H1 (cell line): ENCODE results near the gene UBE2D3. TPM values are rescaled to one million over a fixed set of nuclear protein-coding genes. Genes with fewer than 3 reads are reported as not detected.

Experiments
- CTCF ChIA-PET: fragments of 300-600 bp; sonication (Branson Sonifier 250); formaldehyde crosslinking; loops from one replicate; lab custom pipeline; 2021; ENCODE audit not compliant: partially characterized antibody; lab: Charles Lee
- POLR2A ChIA-PET: fragments of 300-600 bp; sonication (Branson Sonifier 250); formaldehyde crosslinking; loops from one replicate; lab custom pipeline; 2021; ENCODE audit warnings: inconsistent platforms; ENCODE audit not compliant: partially characterized antibody; lab: Charles Lee
- DNase-seq, 2 experiments: peaks; one replicate each; pipeline versions ENCODE4 v3.0.0 to v3.0.0-alpha.2; 2010 to 2022; ENCODE audit warnings: low spot score in 2 of 2, low read depth in 1 of 2, mixed read lengths in 1 of 2
- FAIRE-seq: peaks from 2 replicates; lab custom pipeline; 2011; peaks lifted over from hg19 to GRCh38; lab: Jason Lieb, UNC
- H2AFZ ChIP-seq: 2 replicates; pipeline ENCODE4 v1.8.1; 2012; ENCODE audit warnings: low read length, inconsistent platforms
- H2AK5ac ChIP-seq: 2 replicates; pipeline ENCODE4 v1.6.1; 2013; ENCODE audit warnings: low read depth, low read length
- H2BK120ac ChIP-seq: replicated peaks from 2 replicates; pipeline ENCODE3; 2013; ENCODE audit warnings: low read depth, low read length, inconsistent platforms
- H2BK12ac ChIP-seq: 2 replicates; pipeline ENCODE4 v1.6.1; 2013; ENCODE audit warnings: low read depth, low read length
- H2BK15ac ChIP-seq: 2 replicates; pipeline ENCODE4 v1.6.1; 2013; ENCODE audit warnings: low read length
- H2BK20ac ChIP-seq: 2 replicates; pipeline ENCODE4 v1.6.1; 2013; ENCODE audit warnings: low read length
- H2BK5ac ChIP-seq: 2 replicates; pipeline ENCODE4 v1.6.1; 2013; ENCODE audit warnings: low read depth, low read length
- H3K14ac ChIP-seq: 2 replicates; pipeline ENCODE4 v1.6.1; 2013; ENCODE audit warnings: inconsistent platforms; ENCODE audit not compliant: insufficient read length
- H3K18ac ChIP-seq: 2 replicates; pipeline ENCODE4 v1.6.1; 2013; ENCODE audit warnings: low read length; ENCODE audit errors: extremely low read depth
- H3K23ac ChIP-seq: 2 replicates; pipeline ENCODE4 v1.6.1; 2013; ENCODE audit warnings: inconsistent platforms; ENCODE audit not compliant: insufficient read length
- H3K23me2 ChIP-seq: 2 replicates; pipeline ENCODE4 v1.6.1; 2013; ENCODE audit warnings: low read depth, low read length
- H3K27ac ChIP-seq: 2 replicates; pipeline ENCODE4 v1.6.1; 2011; ENCODE audit warnings: low read depth, low read length, inconsistent platforms
- H3K27me3 ChIP-seq, 4 experiments: replicated peaks in 1 of 4; 1 replicate in 1 of 4; 2 replicates in 3 of 4; pipeline versions ENCODE4 v1.6.1 to v1.8.1; 2011 to 2013; ENCODE audit warnings: low read length in 3 of 4, mild to moderate bottlenecking in 3 of 4, inconsistent platforms in 2 of 4, mixed read lengths in 2 of 4, moderate library complexity in 1 of 4; ENCODE audit not compliant: control insufficient read depth in 3 of 4, insufficient read depth in 3 of 4; ENCODE audit errors: extremely low read depth in 1 of 4
- H3K36me3 ChIP-seq, 4 experiments: 2 replicates each; pipeline versions ENCODE4 v1.6.1 to v1.8.1; 2011 to 2013; ENCODE audit warnings: mild to moderate bottlenecking in 4 of 4, low read length in 3 of 4, moderate library complexity in 2 of 4, control low read depth in 1 of 4, inconsistent platforms in 1 of 4; ENCODE audit not compliant: insufficient read depth in 4 of 4, control insufficient read depth in 2 of 4
- H3K4ac ChIP-seq: replicated peaks from 2 replicates; pipeline ENCODE3; 2013; ENCODE audit warnings: low read length, low read depth, mixed read lengths, inconsistent platforms; ENCODE audit not compliant: insufficient read length
- H3K4me1 ChIP-seq, 4 experiments: replicated peaks in 1 of 4; 1 replicate in 1 of 4; 2 replicates in 3 of 4; pipeline versions ENCODE4 v1.6.1 to v1.8.1; 2011 to 2013; ENCODE audit warnings: low read length in 3 of 4, inconsistent platforms in 2 of 4, mixed read lengths in 1 of 4; ENCODE audit not compliant: insufficient read depth in 4 of 4, control insufficient read depth in 3 of 4
- H3K4me2 ChIP-seq, 2 experiments: 2 replicates each; pipeline versions ENCODE4 v1.6.1 to v1.8.1; 2011 to 2013; ENCODE audit warnings: low read depth in 2 of 2, low read length in 2 of 2, control low read depth in 1 of 2, inconsistent platforms in 1 of 2, mild to moderate bottlenecking in 1 of 2; ENCODE audit not compliant: insufficient read depth in 1 of 2
- H3K4me3 ChIP-seq, 4 experiments: fragments of 200-600, 300-600 bp in 1 of 4; sonication (generic), shearing (Covaris generic), sonication (Bioruptor Twin) in 1 of 4; 2 replicates each; pipeline versions ENCODE4 v1.5.1 to v1.8.1; 2011 to 2016; ENCODE audit warnings: low read length in 4 of 4, low read depth in 3 of 4, control low read depth in 2 of 4, inconsistent platforms in 2 of 4, mild to moderate bottlenecking in 2 of 4, mixed read lengths in 1 of 4, moderate library complexity in 1 of 4; ENCODE audit not compliant: insufficient read depth in 2 of 4; ENCODE audit errors: extremely low read depth in 1 of 4
- H3K56ac ChIP-seq: replicated peaks from 2 replicates; pipeline ENCODE3; 2013; ENCODE audit warnings: low read depth, mild to moderate bottlenecking, mixed read lengths, low read length, inconsistent platforms; ENCODE audit not compliant: insufficient read length
- H3K79me1 ChIP-seq: 2 replicates; pipeline ENCODE4 v1.6.1; 2013; ENCODE audit warnings: low read depth, low read length, control low read depth
- H3K79me2 ChIP-seq, 2 experiments: 2 replicates each; pipeline versions ENCODE4 v1.6.1 to v1.8.1; 2012 to 2013; ENCODE audit warnings: low read length in 2 of 2, mild to moderate bottlenecking in 2 of 2, inconsistent platforms in 1 of 2; ENCODE audit not compliant: insufficient read depth in 2 of 2, control insufficient read depth in 1 of 2
- H3K9ac ChIP-seq, 4 experiments: replicated peaks in 1 of 4; 1 replicate in 1 of 4; 2 replicates in 3 of 4; pipeline versions ENCODE4 v1.6.1 to v1.8.1; 2011 to 2013; ENCODE audit warnings: low read depth in 3 of 4, low read length in 3 of 4, control low read depth in 2 of 4, mild to moderate bottlenecking in 2 of 4, moderate library complexity in 2 of 4, inconsistent platforms in 1 of 4; ENCODE audit errors: extremely low read depth in 1 of 4
- H3K9me3 ChIP-seq, 2 experiments: 2 replicates each; pipeline versions ENCODE4 v1.6.1 to v1.8.1; 2012 to 2013; ENCODE audit warnings: mild to moderate bottlenecking in 2 of 2, moderate library complexity in 2 of 2, control low read depth in 1 of 2, inconsistent platforms in 1 of 2, low read depth in 1 of 2, low read length in 1 of 2, mixed read lengths in 1 of 2; ENCODE audit not compliant: insufficient read depth in 2 of 2
- H4K20me1 ChIP-seq, 2 experiments: replicated peaks in 1 of 2; 2 replicates each; pipeline versions ENCODE3 to v1.8.1; 2011 to 2013; ENCODE audit warnings: inconsistent platforms in 2 of 2, low read length in 2 of 2, mild to moderate bottlenecking in 1 of 2; ENCODE audit not compliant: insufficient read depth in 2 of 2, control insufficient read depth in 1 of 2
- H4K5ac ChIP-seq: 2 replicates; pipeline ENCODE4 v1.6.1; 2013; ENCODE audit warnings: low read length, low read depth, mixed read lengths, inconsistent platforms; ENCODE audit not compliant: insufficient read length
- H4K8ac ChIP-seq: 2 replicates; pipeline ENCODE4 v1.8.0; 2013; ENCODE audit warnings: mild to moderate bottlenecking, moderate library complexity, low read length, inconsistent platforms; ENCODE audit not compliant: insufficient read depth; ENCODE audit errors: extremely low read depth
- H4K91ac ChIP-seq: replicated peaks from 2 replicates; pipeline ENCODE3; 2013; ENCODE audit warnings: low read length, mixed read lengths, inconsistent platforms; ENCODE audit not compliant: insufficient read length
- CBX8 ChIP-seq: fragments of 300-800, 300-1000 bp; sonication (generic); IDR thresholded peaks from 2 replicates; pipeline ENCODE4 v1.7.1; 2016; ENCODE audit warnings: low read depth, low read length, borderline replicate concordance
- CREB1 ChIP-seq: IDR thresholded peaks from 2 replicates; pipeline ENCODE4 v1.6.1; 2012; ENCODE audit warnings: inconsistent platforms
- E2F6 ChIP-seq: IDR thresholded peaks from 2 replicates; pipeline ENCODE4 v1.6.1; 2012; ENCODE audit warnings: inconsistent platforms
- HDAC2 ChIP-seq, 2 experiments: fragments of 300-600 bp in 1 of 2; sonication (generic) in 1 of 2; IDR thresholded peaks; 2 replicates each; pipeline ENCODE4 v1.6.1; 2011 to 2012; ENCODE audit warnings: low read depth in 2 of 2, low read length in 2 of 2, mild to moderate bottlenecking in 2 of 2, moderate library complexity in 2 of 2, borderline replicate concordance in 1 of 2, inconsistent platforms in 1 of 2
- KDM1A ChIP-seq: fragments of 200-600, 300-600 bp; sonication (generic); IDR thresholded peaks from 2 replicates; pipeline ENCODE4 v1.7.1; 2016; ENCODE audit warnings: mild to moderate bottlenecking, low read length, borderline replicate concordance
- KDM4A ChIP-seq: IDR thresholded peaks from one replicate; pipeline ENCODE4 v1.7.1; 2012; ENCODE audit warnings: low read depth, mild to moderate bottlenecking, moderate library complexity, low read length, inconsistent platforms; ENCODE audit not compliant: severe bottlenecking
- PHF8 ChIP-seq: fragments of 200-600 bp; sonication (generic); conservative IDR thresholded peaks from 2 replicates; pipeline ENCODE4 v1.7.1; 2012; ENCODE audit warnings: low read depth, mild to moderate bottlenecking, inconsistent platforms, low read length, moderate library complexity
- POU5F1 ChIP-seq: IDR thresholded peaks from 2 replicates; pipeline ENCODE4 v1.6.1; 2011; ENCODE audit warnings: low read depth, mild to moderate bottlenecking, low read length, moderate library complexity
- RFX5 ChIP-seq: IDR thresholded peaks from 2 replicates; pipeline ENCODE4 v1.6.1; 2011; ENCODE audit warnings: low read depth, low read length, improper control_type of control experiment, borderline replicate concordance
- YY1 ChIP-seq: IDR thresholded peaks from 2 replicates; pipeline ENCODE4 v1.6.1; 2011; ENCODE audit warnings: low read depth, mild to moderate bottlenecking, low read length
- ZNF274 ChIP-seq: IDR thresholded peaks from 2 replicates; pipeline ENCODE4 v1.7.0; 2012; ENCODE audit warnings: low read length, borderline replicate concordance; ENCODE audit errors: extremely low read depth
- WGBS, 2 experiments: shearing (Covaris generic) in 1 of 2; methylation state at CpG; one replicate each; pipeline versions ENCODE4 v1.1.6 to v1.1.7; 2013 to 2015; ENCODE audit warnings: low lambda C conversion rate in 2 of 2, mixed read lengths in 2 of 2, inconsistent platforms in 1 of 2, low coverage in 1 of 2, missing lambda C conversion rate in 1 of 2; ENCODE audit not compliant: insufficient replicate concordance in 2 of 2, insufficient coverage in 1 of 2, insufficient read length in 1 of 2; ENCODE audit errors: extremely low coverage in 1 of 2, missing lambda C conversion rate in 1 of 2; 5-methylcytosine and 5-hydroxymethylcytosine counted together
- polyA plus RNA-seq, 7 experiments: library from polyadenylated mRNA; depleted of rRNA in 3 of 7; stranded (reverse) in 5 of 7; unstranded in 2 of 7; fragments of >200 nt in 5 of 7; fragments of 200-250 nt in 2 of 7; gene quantifications; 1 replicate in 5 of 7; 2 replicates in 1 of 7; 4 replicates in 1 of 7; pipeline versions ENCODE4 v1.2.1 to v1.2.3, GENCODE V29; 2011 to 2013; ENCODE audit warnings: missing spikeins in 2 of 7, mixed read lengths in 2 of 7
- total RNA-seq: library from RNA; stranded (reverse); fragmentation: NEBNext Ultra II Directional; extraction: Animal tissue kit (Norgen Biotek cat#: 25700); gene quantifications from 2 replicates; pipeline ENCODE4 v1.2.1, GENCODE V29; 2021

Gene UBE2D3
- total and polyA plus RNA-seq, 2 of the 8 experiments (the other 6 are each of a cell fraction or from before 2014, with no cell fraction given), result 396 to 544 TPM

DNA sequence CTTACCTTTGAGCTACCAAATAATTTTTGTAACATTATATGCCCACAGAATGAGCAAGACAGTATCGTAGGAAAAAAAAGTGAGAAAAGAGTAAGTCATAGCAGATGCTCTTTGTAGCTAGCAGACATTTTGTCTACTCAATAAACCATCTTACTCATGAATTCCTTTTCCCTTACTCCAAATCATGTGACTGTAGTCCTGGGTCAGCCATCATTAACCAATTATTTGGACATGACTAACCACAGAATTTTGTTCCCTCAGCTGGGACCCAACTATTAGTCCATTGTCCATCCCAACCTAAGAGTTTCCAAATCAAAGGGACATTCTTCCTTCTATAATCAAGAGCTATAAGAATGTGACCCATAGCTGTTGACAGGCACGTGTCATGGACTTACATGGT, 11.4 kb downstream of the UBE2D3 start:
- H4K5ac ChIP-seq, result no peak overlapping the region
- H3K23me2 ChIP-seq, result no peaks in the 10 kb centered on the region
- TF ChIP-seq PHF8, result no peak
- no peak for TF ChIP-seq KDM4A
- TF ChIP-seq CREB1, result no peak
- TF ChIP-seq CBX8, result no peak
- no peak for TF ChIP-seq ZNF274
- no peak for TF ChIP-seq KDM1A
- TF ChIP-seq RFX5, result no peak
- TF ChIP-seq YY1, result no peak
- TF ChIP-seq E2F6, result no peak
- TF ChIP-seq HDAC2 (IDR thresholded peaks at IDR 0.05; ENCODE audit: borderline replicate concordance in 1 of 2, low read depth in 2 of 2, low read length in 2 of 2), result no peak
- TF ChIP-seq POU5F1, result no peak
- H2BK15ac ChIP-seq, result no peak overlapping the region
- no peak overlapping the region for H2BK12ac ChIP-seq
- H4K20me1 ChIP-seq, result peaks cover 34 to 50% of the 10 kb centered on the region in 2 experiments
- H3K9ac ChIP-seq, result no peak overlapping the region
- 97% methylated on average over 2 of the region's 2 CpGs; no CpG with 5 or more reads in 1 of the 2 experiments for WGBS, 2 experiments
- H2AK5ac ChIP-seq, result no peak overlapping the region
- H3K23ac ChIP-seq, result no peak overlapping the region
- no peak overlapping the region for H3K4ac ChIP-seq
- H3K14ac ChIP-seq, result no peak overlapping the region
- no peaks in the 10 kb centered on the region for H3K79me1 ChIP-seq
- H2BK120ac ChIP-seq, result no peak overlapping the region
- no peak overlapping the region for H3K56ac ChIP-seq
- POLR2A ChIA-PET, result interaction anchor here (1.4 to 11.9 kb wide), 4 partner anchors 9 to 55 kb away, joined by 5 to 162 read pairs (median 7); partner anchors contain the start of genes MANBA and UBE2D3
- no peaks in the 10 kb centered on the region for H3K9me3 ChIP-seq
- no peak overlapping the region for H3K4me2 ChIP-seq
- peaks cover 0 to 16% (median 5%) of the 10 kb centered on the region in 4 experiments; a peak in 4 of 7 replicates for H3K4me1 ChIP-seq
- H3K36me3 ChIP-seq, result peaks cover 0 to 8% (median 0%) of the 10 kb centered on the region in 4 experiments; a peak in 3 of 8 replicates
- no peak overlapping the region for H2AFZ ChIP-seq
- H3K27ac ChIP-seq, result no peak overlapping the region
- peaks cover 74 to 100% of the 10 kb centered on the region in 2 experiments for H3K79me2 ChIP-seq
- H3K4me3 ChIP-seq, result no peak overlapping the region
- FAIRE-seq, result no peak
- no peak overlapping the region for H2BK20ac ChIP-seq
- H3K18ac ChIP-seq, result no peak overlapping the region
- no peak for DNase-seq
- H4K91ac ChIP-seq, result no peak overlapping the region
- H3K27me3 ChIP-seq, result no peaks in the 10 kb centered on the region
- no peak overlapping the region for H4K8ac ChIP-seq
- no peak overlapping the region for H2BK5ac ChIP-seq
- CTCF ChIA-PET, result interaction anchor here (0.7 to 1.4 kb wide), 4 partner anchors 11 to 86 kb away, joined by 3 to 5 read pairs (median 4); partner anchors contain the start of gene UBE2D3
